Colonic mucosa (tissue), 4 donors: ENCODE measurements around the gene CYFIP1. TPM values are rescaled to one million over a fixed set of nuclear protein-coding genes. Genes with fewer than 3 reads are reported as not detected.

ENCODE experiments used
- DNase-seq: peaks from one replicate; pipeline ENCODE4 v3.0.0-alpha.2; 2020
- H3K27ac ChIP-seq: fragments of 200-600 bp; one replicate; pipeline ENCODE4 v1.8.0; 2021
- H3K27me3 ChIP-seq: fragments of 200-600 bp; one replicate; pipeline ENCODE4 v1.8.0; 2021
- H3K36me3 ChIP-seq: fragments of 200-600 bp; one replicate; pipeline ENCODE4 v1.8.0; 2021
- H3K4me1 ChIP-seq: fragments of 200-600 bp; one replicate; pipeline ENCODE4 v1.8.0; 2021; ENCODE audit warnings: mild to moderate bottlenecking
- H3K4me3 ChIP-seq: fragments of 200-600 bp; one replicate; pipeline ENCODE4 v1.8.0; 2021
- H3K9ac ChIP-seq, 2 donors: one replicate each; pipeline ENCODE4 v1.7.0; 2013; ENCODE audit warnings: control low read depth in 2 of 2, low read depth in 2 of 2, low read length in 2 of 2
- H3K9me3 ChIP-seq: fragments of 200-600 bp; one replicate; pipeline ENCODE4 v1.8.0; 2021
- intact Hi-C: fragments of 100-400 bp; cut with DNase I; formaldehyde crosslinking; loops from one replicate; pipeline ENCODE4 v1.14.1; 2022
- total RNA-seq, 2 donors: library from RNA; stranded (reverse); fragmentation: NEBNext Ultra II Directional in 1 of 2; extraction: Animal tissue kit (Norgen Biotek cat#: 25700) in 1 of 2; gene quantifications; one replicate each; pipeline ENCODE4 v1.2.1, GENCODE V29; 2021
- TF ChIP-seq, protein P1 (sequence below): fragments of 200-600 bp; IDR thresholded peaks from one replicate; pipeline ENCODE4 v1.8.0; 2022; ENCODE audit warnings: antibody characterized with exemption, mild to moderate bottlenecking
- donor health status: healthy.
- donor health status: DM: no; HTN: no; CAD: no.
- donor health status: DM: no; HTN: no; CAD: no.

CYFIP1 gene
- total RNA-seq, 2 donors from 2014 or later = 119 to 165 TPM

GRCh38 chr15:22902578-22902977 is 77.6 kb downstream of the CYFIP1 start:
- intact Hi-C loops = no loop called here
- Histone ChIP-seq H3K36me3 (peaks cover 9% of the 10 kb centered on the region), H3K27me3 (no peaks in the 10 kb centered on the region), H3K9ac (no peak overlapping the region), H3K4me3 (no peak overlapping the region), H3K4me1 (no peaks in the 10 kb centered on the region), H3K9me3 (no peaks in the 10 kb centered on the region), H3K27ac (no peak overlapping the region)
- TF ChIP-seq, protein P1, sequence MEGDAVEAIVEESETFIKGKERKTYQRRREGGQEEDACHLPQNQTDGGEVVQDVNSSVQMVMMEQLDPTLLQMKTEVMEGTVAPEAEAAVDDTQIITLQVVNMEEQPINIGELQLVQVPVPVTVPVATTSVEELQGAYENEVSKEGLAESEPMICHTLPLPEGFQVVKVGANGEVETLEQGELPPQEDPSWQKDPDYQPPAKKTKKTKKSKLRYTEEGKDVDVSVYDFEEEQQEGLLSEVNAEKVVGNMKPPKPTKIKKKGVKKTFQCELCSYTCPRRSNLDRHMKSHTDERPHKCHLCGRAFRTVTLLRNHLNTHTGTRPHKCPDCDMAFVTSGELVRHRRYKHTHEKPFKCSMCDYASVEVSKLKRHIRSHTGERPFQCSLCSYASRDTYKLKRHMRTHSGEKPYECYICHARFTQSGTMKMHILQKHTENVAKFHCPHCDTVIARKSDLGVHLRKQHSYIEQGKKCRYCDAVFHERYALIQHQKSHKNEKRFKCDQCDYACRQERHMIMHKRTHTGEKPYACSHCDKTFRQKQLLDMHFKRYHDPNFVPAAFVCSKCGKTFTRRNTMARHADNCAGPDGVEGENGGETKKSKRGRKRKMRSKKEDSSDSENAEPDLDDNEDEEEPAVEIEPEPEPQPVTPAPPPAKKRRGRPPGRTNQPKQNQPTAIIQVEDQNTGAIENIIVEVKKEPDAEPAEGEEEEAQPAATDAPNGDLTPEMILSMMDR = no peak
- no peak for DNase-seq

DNA sequence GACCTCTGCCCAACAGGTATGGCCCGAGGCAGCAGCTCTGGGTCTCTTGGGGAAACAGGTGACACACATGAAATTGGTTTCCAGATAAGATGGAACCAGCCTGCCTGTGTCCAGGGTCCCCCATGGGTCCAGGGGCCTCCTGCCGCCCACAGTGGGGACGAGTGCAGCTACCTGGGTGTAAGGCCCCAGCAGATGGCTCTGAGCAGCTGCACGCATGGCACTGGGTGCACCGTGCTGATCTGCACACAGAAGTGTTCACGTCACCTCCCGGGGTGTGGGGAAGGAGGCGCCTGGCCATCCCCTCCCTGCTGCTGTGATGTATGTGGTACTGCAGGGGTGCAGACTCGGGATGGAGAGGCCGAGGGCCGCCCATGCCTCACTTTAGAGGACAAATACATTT is 78.1 kb downstream of the CYFIP1 start:
- no peak for DNase-seq

GRCh38 chr15:22895465-22896190 is 84.5 kb downstream of the CYFIP1 start:
- Histone ChIP-seq H3K27me3 (no peaks in the 10 kb centered on the region), H3K27ac (peak overlapping the region; percentile 8), H3K4me1 (no peaks in the 10 kb centered on the region), H3K9ac (no peak overlapping the region), H3K4me3 (no peak overlapping the region), H3K9me3 (no peaks in the 10 kb centered on the region), H3K36me3 (no peaks in the 10 kb centered on the region)
- peak; percentile 56 for DNase-seq
- intact Hi-C loops = no loop called here
- TF ChIP-seq, protein P1 = no peak

More for the DNA sequence above, 78.1 kb downstream of the CYFIP1 start:
- Histone ChIP-seq H3K27me3 (no peaks in the 10 kb centered on the region), H3K9ac (no peak overlapping the region), H3K4me1 (no peaks in the 10 kb centered on the region), H3K36me3 (peaks cover 9% of the 10 kb centered on the region), H3K4me3 (no peak overlapping the region), H3K27ac (no peak overlapping the region), H3K9me3 (no peaks in the 10 kb centered on the region)
- TF ChIP-seq, protein P1 = no peak
- intact Hi-C loops = no loop called here

DNA sequence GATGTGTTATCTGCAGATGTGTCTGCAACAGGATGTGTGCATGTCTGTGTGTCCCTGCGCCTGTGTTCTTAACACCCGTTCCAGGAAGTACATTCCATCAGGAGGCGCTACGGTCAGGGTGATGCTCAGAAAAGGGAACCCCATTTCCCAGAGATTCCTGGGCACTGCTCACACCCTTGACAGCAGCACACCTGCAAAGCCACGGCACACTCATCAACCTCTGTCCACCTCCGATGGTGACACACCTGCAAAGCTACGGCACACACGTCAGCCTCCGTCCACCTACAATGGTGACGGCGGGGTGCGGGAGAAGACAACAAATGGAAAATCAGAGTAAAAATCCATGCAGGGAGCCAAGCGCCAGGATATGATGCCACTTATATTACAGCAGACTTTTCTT is 86.3 kb downstream of the CYFIP1 start:
- TF ChIP-seq, protein P1 = no peak
- Histone ChIP-seq H3K27ac (no peak overlapping the region), H3K36me3 (no peaks in the 10 kb centered on the region), H3K9ac (no peak overlapping the region), H3K4me1 (no peaks in the 10 kb centered on the region), H3K27me3 (no peaks in the 10 kb centered on the region), H3K4me3 (no peak overlapping the region), H3K9me3 (no peaks in the 10 kb centered on the region)
- intact Hi-C loops = no loop called here
- DNase-seq = no peak

DNA sequence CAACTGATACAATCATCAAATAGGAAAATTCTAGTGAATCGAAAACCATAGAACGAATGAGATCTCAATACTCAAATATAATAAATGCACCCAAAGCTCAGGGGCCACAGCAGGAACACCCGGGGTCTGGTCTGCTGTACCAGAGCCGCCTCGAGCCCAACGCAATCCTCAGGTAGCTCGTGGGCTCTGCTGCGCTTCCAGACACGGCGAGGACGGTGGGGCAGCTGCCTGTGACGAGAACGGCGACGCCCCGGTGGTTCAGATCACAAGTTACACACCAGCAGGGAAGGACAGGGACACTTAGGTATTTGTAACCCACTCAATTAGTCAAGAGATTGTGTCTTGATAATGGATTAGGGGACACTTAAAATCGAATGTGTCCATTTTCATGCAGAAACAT is 87.1 kb downstream of the CYFIP1 start:
- TF ChIP-seq, protein P1 = no peak
- no peaks in the 10 kb centered on the region for H3K9me3 ChIP-seq
- no peaks in the 10 kb centered on the region for H3K27me3 ChIP-seq
- H3K4me3 ChIP-seq = no peak overlapping the region
- H3K27ac ChIP-seq = no peak overlapping the region
- no peak overlapping the region for H3K9ac ChIP-seq
- no peaks in the 10 kb centered on the region for H3K36me3 ChIP-seq
- no peaks in the 10 kb centered on the region for H3K4me1 ChIP-seq
- no peak for DNase-seq
- intact Hi-C loops = no loop called here
